GM20000 (cell line): ENCODE data around the gene BMP6.

ENCODE experiments used
- DNase-seq: peaks from one replicate; pipeline ENCODE4 v3.0.0; 2012; ENCODE audit warnings: low spot score
- CTCF ChIP-seq: IDR thresholded peaks from 2 replicates; pipeline ENCODE4 v1.5.1; 2012; ENCODE audit warnings: mild to moderate bottlenecking, control low read depth; ENCODE audit errors: extremely low read depth, missing control alignments

Gene BMP6

GRCh38 chr6:7765575-7766325, 39.9 kb downstream of the BMP6 start:
- no peak for TF ChIP-seq CTCF

GRCh38 chr6:7769702-7770101, 43.8 kb downstream of the BMP6 start:
- no peak for TF ChIP-seq CTCF
- DNase-seq = no peak

More at GRCh38 chr6:7765575-7766325, 39.9 kb downstream of the BMP6 start:
- DNase-seq = no peak

GRCh38 chr6:7770111-7770510, 44.2 kb downstream of the BMP6 start:
- DNase-seq = no peak
- TF ChIP-seq CTCF = no peak

- DNase-seq = no peak
- TF ChIP-seq CTCF = no peak
Measured at GRCh38 chr6:7770601-7771000, 44.7 kb downstream of the BMP6 start.

GRCh38 chr6:7773322-7773721, 47.4 kb downstream of the BMP6 start:
- TF ChIP-seq CTCF = no peak
- DNase-seq = no peak

- DNase-seq = no peak
- no peak for TF ChIP-seq CTCF
Measured at GRCh38 chr6:7773914-7774313, 48.0 kb downstream of the BMP6 start.

GRCh38 chr6:7776509-7776908, 50.6 kb downstream of the BMP6 start:
- TF ChIP-seq CTCF = no peak
- DNase-seq = no peak
